GM19467 (cell line): ENCODE data around the gene LRRC4C.

Source experiments
- ATAC-seq: cut with Tn5 transposase; IDR thresholded peaks from one replicate; pipeline ENCODE4 v1.9.1; 2021; ENCODE audit warnings: mild to moderate bottlenecking, moderate library complexity; ENCODE audit not compliant: unreplicated experiment

LRRC4C gene

DNA sequence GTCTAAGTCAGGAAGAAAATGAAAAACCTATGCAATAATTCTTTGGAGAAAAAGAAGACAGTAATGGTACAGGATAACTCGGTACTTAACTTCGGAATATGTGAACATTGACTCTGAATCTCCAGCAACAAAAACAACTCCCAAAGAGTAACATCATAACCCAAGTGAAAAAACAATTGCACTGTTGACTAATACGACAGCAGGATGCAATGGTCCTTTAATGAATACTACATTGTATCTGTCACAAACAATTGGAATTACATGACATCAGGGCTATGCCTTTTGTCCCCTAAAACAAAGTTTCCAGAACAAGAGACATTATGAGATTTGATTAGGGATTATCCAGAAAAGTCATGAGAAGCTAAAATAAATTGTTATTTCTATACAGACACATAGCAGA, 1065.9 kb downstream of the LRRC4C start:
- ATAC-seq, result no peak

DNA sequence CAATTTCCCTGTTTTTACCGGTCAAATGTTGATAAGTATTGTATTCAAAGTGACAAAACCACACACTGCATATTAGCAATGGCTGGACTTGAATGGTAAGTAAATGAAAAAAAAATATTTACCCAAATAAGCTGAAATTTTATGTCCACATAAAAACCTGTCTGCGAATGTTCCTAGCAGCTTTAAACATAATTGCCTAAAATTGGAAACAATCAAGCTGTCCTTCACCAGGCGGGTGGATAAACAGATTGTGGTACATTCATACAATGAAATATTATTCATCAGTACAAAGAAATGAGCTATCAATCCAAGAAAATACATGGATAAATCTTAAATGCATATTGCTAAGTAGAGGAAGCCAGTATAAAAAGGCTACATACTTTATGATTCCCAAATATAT, 1067.8 kb downstream of the LRRC4C start:
- ATAC-seq, result no peak

DNA sequence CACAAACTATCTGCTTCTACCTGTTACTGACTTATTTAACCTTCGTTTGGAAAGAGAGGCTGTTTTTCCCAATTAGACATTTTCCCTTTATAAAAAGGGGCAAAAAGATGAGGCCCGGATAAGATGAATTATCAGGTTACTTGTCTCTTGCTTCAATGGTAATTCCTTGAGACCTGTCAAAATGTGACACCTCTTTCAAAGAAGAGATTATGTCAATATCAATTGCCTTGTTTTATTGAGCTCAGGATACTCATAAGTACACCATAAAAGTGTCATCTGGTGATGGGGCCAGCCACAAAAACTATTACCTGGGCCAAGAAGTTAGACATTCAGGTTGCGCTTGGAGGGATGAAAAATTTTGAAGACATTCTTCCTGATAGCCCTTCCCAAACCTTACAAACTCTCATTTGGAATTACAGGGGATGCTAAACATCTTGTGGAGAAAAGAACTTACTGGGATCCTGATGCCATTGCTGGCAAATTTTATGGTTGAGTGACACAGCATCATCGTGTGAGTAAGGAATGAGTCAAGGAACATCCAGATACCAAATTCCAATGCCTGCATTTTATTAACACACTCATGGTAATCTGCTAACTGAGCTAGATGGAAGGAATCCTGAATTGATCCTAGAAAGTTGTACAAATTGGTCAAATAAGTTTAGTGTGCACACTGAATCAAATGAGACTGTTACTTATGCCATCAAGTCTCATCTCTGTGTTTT, 1071.2 kb downstream of the LRRC4C start:
- ATAC-seq, result no peak

DNA sequence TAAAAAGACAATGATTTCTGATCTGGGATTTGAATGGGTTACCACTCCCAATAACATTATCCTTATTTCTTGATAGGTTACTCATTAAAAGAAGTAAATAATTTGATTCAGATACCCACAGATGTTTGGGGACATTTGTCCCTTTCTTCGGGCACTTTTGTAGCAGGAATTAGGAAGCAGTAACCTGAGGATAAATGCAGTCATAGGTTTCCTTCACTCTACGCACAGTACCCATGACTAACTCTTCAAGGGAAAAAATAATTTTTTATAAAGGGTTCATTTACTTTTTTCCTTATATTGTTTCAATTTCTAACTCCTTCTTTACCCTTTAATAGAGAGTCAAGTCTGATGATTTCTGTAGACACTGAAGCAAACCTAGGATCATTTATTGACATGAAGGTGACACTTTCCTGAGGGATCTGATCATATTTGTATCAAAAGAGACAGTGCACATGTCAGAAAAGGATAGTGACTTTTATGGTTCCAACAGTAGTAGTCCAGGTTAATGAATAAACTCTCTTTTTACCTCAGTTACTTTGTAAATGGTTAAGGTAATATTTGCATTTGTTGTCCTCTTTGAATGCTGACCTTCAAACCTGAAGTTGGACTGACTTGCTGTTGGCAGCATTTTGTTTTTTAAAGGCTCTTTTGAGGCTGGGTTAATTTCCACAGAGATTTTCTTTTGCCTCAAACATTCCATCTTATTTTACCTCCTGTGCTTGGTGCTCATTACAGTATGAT, 1072.0 kb downstream of the LRRC4C start:
- ATAC-seq, result no peak

DNA sequence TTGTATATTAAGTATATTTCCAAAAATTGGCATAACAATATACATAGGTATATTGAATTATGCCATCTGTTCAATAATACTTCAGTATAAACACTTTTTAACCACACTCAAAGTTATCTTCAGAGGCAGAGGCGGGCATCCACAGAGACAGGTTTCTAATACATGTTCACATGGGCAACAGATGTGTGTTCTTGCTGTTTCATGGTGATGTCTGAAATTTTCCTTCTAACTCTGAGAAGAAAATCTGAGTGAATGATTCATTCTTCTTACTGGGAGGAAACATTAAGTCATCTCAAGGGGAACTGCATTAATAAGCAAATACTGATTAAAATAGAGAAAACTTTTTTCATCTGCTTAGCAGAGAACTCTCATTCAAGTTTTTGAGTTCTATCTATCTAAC, 1074.5 kb downstream of the LRRC4C start:
- ATAC-seq, result no peak

DNA sequence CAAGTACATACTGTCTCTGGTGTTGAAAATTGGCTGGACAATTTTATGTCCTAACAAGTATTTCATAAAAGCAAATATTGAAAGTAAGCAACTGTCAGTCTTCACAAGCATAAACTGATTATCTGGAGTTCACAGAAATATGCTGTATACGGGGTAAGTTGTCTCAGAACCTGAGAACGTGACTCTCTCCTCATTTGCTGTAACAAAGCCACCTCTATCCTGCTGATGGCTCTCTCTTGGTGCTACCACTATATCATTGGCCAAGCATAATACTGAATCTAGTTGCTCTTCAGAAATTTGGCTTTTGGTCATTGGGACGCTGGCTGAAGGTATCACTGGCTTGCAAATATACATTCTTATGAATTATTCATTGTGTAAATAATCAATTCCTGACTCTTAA, 1078.0 kb downstream of the LRRC4C start:
- ATAC-seq, result no peak

DNA sequence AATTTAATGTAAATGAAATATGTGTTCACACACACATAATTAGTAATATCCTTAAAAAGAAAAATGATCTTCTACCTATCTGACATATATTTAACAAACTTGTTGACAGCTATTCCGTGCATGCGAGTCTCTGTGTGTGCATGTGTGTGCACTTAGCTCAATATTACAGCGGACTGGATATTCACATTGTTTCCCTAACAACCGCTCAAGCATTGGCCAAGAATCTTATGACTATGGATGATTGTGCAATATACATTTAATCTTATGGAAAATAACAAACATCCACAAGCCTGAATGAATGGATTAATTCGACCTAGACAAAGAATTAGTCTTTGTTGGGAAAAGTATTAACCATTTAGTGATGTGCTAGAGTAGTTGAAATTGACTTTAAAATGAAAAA, 1078.6 kb downstream of the LRRC4C start:
- no peak for ATAC-seq

DNA sequence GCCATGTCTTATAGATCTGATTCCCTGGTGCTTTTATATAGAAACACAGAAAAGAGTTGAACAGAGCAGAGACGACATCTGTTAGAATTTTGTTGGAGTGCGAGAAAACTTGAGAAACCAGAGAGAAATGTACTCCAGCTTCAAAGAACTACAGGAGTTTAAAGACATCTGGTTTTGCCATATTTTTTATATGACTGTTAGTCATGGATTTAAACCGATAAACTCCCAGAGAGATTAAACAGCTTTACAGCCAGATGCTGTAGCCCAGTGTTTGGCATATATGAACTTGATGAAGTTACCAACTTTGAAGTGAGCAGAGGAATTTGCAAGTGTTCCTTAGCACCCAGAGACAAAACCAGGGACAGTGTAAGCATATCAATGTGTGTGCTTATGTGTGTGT, 1083.1 kb downstream of the LRRC4C start:
- no peak for ATAC-seq

DNA sequence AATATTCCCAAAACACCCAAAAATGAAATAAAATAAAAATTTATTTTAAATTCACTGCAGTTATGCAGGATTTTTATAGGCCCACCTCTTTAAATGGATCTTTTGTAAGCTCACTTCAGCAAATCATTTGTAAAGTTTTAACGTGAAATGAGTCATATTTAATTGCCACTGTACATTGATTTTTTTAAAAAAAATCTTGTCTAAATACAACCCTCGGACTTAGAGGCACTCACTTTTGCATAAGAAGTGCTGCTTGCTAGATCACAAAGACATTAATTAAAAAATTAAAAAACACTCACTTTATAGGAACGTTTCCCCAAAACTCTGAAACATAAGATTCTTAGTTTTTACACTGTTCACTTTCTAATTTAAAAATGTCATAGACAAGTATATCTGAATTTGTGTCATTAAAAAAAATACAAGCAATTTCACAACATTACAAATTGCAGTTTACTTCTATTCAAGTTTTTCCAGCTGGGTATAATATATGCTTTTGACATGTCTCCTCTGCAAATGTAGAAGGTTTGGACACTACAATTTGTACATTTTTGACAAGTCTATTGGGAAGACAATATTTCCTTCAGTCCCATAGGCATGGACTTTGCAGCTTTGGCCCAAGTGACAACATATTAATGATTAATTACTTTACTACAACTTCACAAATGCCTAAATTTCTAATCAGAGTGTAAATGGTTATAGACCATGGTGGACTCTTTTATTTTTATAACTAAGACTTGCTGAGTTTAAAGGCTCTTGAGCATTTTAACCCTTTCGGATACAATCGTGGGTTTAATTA, 1088.4 kb downstream of the LRRC4C start:
- ATAC-seq, result no peak

DNA sequence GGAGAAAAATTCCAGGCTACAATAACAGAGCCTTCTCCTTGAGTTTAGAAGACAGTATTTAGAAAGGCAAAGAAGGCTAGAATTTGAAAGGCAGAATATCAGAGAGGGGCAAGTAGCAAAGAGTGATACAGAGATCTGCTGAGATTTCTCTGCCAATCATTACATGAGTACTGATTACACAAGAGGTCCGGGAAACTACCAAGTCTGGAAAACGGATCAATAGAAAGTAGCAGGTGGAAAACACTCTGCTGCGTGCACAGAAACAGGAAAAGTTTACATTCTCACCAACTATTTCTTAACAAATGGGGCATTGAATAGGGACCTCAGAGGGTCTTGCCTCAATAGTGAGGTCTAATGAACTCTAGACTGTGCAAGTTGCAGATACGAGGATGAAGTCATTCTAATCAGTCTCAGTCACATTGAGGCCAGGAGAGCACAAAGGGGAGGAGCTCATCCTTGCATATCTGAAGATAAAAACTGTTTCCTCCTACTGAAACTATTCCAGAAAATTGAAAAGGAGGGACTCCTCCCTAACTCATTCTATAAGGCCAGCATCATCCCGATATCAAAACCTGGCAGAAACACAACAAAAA, 1099.2 kb downstream of the LRRC4C start:
- no peak for ATAC-seq

DNA sequence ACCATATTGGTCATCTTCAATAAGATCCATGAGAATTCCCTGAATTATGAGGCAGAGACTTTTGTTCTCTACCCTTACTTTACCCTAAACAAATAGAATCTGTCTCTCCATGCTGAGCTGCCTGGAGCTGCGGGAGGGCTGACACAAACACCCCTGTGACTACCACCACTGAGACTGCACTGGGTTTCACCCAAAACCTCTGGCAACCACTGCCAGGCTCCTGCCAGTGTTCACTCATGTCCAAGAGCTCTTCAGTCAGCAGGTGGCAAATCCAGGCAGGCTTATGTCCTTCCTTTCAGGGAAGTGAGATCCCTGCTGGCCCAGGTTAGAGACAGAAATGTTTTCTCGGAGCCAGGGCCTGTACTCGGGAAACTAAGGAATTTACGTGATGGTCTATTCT, 1105.3 kb downstream of the LRRC4C start:
- ATAC-seq, result no peak

DNA sequence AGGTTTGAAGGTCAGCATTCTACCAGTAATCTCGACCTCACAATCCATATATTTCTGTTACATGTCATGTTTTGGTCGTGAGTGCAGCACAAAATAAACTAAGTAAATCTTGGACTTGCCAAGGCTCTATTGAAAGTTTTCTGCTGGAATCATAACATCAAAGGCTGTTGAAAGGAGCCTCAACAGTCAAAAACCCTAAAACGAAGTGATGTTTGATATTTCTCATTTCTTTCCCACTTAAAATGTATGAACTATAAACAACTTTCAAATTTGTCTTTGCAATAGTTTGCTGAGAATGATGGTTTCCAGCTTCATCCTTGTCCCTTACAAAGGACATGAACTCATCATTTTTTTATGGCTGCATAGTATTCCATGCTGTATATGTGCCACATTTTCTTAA, 1118.5 kb downstream of the LRRC4C start:
- no peak for ATAC-seq

DNA sequence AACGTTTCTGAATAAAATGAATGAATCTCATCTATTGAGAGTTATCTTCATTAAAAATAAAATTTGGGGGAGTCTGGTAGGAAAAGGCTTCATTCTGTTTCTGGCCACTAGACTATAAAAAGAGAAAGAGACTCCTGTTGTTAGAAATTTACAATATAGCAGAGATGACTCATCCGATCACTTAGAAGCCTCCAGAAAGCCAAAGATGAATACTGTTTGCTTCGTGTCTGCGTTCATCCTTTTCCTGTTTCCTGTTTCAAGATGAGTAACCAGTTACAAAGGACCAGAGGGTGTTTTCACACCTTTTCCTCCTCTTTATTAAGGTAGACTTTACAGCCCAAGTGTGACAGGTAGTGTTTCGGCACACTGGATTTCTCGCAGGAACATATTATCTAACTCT, 1120.7 kb downstream of the LRRC4C start:
- no peak for ATAC-seq

DNA sequence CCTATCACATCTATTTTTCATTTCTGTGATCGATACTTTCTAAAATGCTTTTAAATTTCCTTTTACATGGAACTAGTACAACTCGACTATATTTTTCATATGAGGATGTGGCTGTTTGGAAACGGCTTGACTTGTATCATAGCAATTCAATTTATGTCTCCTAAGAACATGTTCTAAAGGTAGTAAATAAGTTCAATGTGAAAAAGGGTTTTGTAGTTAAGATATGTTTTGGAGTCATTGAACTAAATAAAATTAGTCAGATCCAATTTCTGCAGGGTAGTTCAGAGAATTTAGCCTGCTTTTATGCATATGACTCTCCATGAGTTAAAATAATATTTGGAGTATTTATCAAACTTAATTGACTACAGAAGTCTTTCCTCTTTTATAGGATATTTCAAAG, 1121.4 kb downstream of the LRRC4C start:
- ATAC-seq, result no peak

DNA sequence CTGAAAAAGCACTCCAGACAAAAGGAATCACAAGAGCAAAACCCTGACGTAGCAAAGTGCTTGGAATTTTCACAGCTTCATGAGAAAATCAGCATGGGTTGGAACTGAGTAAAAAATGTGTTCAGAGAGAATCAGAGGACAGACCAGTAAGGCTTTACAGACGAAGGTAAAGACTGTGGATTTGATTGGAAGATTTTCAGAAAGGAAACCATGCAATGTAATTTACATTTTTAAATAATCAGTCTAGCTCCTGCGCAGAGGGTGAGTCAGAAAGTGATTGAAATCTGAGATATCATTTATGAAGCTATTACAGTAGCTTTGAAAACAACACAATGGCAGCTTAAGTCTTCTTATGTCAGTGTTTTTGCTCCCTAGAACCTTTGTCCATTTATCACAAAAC, 1122.3 kb downstream of the LRRC4C start:
- no peak for ATAC-seq

DNA sequence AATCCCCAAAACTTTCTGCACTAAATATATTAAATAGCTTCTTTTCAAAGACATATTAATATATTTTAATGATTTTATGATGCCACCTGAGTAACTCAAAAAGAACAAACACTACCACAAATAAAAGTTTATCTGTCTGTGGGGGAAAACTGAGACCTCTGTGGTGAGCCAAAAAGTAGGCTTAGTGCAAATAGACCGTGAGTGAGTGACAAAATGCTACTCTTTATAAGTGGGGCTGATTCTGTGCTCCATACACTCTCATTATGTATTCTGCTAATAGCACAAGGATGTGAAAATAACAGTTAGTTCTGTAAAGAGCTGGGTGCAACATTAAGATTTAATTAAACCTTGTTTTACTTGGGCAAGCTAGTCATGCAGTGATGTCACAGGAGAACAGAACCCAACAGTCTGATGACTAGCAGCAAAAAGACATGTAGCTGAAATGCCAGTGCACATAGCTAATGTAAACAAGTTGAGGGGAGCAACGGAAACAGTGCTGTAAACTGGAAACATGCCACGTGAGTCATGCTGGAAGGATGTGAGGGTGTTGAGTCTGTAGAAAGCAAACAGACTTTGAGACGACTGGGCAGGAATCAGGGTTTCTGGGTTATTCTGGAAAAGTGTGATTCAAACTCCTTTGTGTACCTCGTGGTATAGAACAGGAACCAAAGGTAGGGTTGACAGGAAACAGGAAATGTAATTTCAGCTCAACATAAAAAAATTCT, 1130.4 kb downstream of the LRRC4C start:
- ATAC-seq, result no peak

DNA sequence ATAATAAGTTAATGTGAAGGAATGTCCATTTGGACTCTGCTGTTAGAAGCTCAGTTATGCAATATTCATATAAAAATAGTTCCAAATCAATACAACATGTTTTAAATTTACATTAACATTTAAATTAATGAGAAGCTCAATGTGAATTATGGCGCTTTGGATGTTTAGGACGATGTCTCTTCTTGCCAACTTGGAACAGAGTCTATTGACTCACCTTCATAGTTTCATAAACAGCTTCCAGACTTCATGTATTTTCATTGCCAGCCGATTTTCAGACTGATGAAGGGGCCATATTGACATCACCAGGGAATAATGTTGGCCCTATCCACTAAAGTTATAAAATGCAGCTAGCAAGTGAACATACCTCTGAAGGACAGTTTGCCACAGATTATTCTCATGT, 1136.2 kb downstream of the LRRC4C start:
- ATAC-seq, result no peak

DNA sequence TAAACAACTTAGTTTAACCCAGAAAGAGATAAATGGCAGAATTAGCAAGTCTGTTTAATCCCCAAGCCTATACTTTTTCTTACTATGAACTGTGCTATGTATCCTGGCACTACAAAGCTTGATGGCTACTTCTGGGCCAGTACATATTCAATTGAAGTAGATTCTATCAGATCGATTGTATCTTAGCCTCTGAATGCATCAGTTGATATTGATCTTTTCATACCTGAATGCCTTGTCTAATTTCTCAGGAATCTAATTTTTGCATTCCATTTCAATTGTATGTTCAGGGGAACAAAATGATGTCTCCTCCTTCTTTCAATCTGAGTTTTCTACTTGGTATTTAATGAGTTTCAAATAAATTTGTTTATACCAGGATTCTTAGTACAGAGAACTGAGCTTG, 1137.9 kb downstream of the LRRC4C start:
- no peak for ATAC-seq

DNA sequence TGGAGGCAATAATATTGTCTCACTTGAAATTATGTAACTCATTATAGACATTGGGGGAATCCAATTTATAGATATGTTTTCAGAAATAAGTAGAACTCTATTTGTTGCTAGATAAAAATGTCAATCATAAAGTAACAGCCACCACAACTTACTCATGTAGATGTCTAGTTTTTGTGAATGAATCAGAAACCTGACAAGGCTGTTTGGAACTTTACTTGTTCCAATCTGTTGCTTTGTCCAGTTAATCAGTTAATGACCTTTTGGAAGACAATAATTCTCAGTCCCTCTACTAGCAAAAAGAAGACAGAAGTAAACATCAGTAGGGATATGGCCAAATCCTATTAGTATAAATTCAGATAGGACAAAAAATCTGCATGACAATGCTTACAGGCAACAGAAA, 1143.3 kb downstream of the LRRC4C start:
- no peak for ATAC-seq

DNA sequence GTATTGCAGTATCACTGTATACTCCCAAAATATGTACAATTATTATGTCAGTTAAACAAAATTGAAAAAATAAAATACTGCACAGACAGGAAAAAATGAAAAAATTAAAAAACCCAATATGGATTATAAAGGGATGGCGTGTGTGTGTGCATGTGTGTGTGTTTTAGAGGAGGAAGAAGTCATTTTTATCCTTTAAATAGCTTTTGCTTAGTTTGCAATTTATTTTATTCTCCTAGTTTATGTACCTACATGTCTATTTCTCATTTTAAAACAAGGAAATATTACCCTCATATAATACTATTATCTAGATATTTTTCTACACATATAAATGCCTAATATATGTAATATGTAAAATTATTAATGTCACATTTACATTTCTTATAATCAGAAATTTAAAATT, 1144.3 kb downstream of the LRRC4C start:
- ATAC-seq, result no peak

DNA sequence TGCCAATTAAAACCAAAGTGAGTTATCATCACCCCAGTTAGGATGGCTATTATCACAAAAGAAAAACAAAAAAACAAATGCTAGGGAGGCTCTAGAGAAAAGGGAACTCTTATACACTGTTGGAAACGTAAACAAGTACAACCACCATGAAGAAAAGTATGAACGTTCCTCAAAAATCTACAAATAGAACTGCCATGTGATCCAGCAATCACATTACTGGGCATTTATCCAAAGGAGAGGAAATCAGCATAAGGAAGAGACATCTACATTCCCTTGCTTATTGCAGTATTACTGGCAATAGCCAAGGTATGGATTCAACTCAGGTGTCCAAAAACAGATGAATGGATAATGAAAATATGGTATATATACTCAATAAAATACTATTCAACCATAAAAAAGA, 1145.1 kb downstream of the LRRC4C start:
- ATAC-seq, result no peak
